Retinal pigment epithelial cell (primary cell): ENCODE data around the gene HTR1E.

Experiments used
- DNase-seq: peaks from one replicate; pipeline ENCODE4 v3.0.0-alpha.2; 2010; ENCODE audit warnings: low read depth
- H3K4me3 ChIP-seq: 2 replicates; pipeline ENCODE4 v1.5.1; 2011; ENCODE audit warnings: mild to moderate bottlenecking, low read length, control low read depth, moderate library complexity
- TF ChIP-seq, protein P1 (sequence below): conservative IDR thresholded peaks from 2 replicates; pipeline ENCODE4 v1.5.1; 2011; ENCODE audit warnings: low read depth, low read length, control low read depth, inconsistent platforms

HTR1E gene

DNA sequence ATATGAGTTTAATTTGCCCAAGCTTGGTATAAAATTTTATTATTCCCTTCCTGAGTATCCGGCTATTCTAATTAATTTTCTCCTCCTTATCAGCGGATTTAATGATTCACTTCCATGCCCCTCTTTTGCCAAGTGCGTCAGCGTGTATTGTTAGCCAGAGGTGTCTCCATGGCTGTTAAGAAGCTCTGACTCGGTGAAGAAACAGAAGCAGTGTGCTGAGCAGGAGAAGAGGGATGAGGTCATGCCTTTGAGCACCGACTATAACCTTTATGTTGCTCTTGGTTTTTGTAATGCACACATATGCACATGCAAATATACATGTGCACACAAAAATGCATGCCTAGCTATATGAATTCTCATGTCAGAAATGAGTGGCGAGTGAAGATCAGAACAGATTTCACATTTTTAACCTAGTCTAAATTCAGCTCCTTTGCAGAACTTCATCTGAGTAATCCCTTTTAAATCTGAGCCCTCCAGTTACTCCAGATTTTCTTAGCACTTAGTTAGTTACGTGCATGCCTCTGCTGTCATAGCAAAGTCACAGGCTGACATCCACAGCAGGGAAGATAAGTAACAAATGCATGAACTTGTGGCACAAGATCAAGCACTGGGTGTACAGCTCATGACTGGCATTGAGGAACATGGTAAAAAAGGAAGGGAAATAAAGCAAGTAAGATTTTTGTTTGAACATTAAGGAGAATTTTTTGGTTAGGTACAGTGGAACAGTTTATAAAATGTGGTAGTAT lies 24.3 kb downstream of the HTR1E start:
- TF ChIP-seq, protein P1, sequence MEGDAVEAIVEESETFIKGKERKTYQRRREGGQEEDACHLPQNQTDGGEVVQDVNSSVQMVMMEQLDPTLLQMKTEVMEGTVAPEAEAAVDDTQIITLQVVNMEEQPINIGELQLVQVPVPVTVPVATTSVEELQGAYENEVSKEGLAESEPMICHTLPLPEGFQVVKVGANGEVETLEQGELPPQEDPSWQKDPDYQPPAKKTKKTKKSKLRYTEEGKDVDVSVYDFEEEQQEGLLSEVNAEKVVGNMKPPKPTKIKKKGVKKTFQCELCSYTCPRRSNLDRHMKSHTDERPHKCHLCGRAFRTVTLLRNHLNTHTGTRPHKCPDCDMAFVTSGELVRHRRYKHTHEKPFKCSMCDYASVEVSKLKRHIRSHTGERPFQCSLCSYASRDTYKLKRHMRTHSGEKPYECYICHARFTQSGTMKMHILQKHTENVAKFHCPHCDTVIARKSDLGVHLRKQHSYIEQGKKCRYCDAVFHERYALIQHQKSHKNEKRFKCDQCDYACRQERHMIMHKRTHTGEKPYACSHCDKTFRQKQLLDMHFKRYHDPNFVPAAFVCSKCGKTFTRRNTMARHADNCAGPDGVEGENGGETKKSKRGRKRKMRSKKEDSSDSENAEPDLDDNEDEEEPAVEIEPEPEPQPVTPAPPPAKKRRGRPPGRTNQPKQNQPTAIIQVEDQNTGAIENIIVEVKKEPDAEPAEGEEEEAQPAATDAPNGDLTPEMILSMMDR = no peak
- no peak overlapping the region for H3K4me3 ChIP-seq
- DNase-seq = peak; percentile 78

DNA sequence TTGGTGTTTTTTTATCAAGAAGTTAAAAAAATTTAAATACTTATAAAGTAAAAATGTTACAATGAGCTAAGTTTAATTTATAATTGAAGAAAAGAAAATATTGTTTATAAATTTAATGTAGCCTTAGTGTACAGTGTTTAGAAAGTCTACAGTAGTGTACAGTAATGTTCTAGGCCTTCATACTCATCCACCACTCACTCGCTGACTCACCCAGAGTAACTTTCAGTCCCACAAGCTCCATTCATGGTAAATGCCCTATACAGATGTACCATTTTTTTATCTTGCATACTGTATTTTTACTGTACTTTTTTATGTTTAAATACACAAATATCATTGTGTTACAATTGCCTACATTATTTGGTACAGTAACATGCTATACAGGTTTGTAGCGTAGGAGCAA lies 26.0 kb downstream of the HTR1E start:
- H3K4me3 ChIP-seq = no peak overlapping the region
- no peak for DNase-seq
- TF ChIP-seq, protein P1 = no peak

DNA sequence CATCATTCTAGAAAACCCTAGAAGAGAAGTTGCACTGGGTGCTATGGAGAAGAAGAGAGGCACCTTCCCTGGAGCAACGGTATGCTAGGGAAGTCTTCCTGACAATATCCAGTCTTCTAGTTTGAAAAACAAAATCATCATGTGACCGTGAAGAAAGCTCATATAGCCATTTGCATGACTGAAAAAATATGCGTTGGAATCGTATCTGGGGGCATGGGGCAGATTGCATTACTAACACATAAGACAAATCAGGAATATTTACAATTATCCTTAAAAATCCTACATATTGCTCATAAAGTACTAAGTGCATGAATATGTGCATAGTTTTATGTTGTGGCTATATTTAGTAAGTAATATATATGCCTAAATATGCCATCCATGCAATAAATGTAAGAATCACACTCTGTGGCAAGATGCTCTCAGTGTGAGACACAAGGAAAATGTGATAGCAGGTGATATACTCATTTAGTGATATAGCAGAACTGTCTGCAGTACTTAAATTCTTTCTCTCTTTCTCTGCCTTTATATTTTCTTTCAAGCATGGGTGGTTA lies 26.8 kb downstream of the HTR1E start:
- no peak overlapping the region for H3K4me3 ChIP-seq
- TF ChIP-seq, protein P1 = no peak
- DNase-seq = no peak

DNA sequence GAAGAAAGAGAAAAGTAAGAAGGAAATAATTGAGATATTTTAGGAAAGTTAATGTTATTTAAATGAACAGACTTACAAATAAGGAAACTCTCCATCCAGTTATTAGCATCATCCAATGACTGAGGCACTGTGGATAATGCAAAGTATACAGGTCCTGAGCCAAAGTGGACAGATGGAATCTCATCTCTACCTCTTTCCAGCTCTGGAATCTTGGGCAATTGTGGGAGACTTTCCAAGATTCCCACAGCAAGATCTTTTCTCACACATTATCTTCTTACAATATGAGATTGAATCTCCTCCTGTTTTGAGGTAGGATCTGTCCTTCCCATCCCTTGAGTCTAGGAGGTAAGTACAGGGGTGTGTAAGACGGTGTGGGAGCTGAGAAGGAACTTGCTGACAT lies 28.9 kb downstream of the HTR1E start:
- TF ChIP-seq, protein P1 = no peak
- no peak for DNase-seq
- H3K4me3 ChIP-seq = no peak overlapping the region

DNA sequence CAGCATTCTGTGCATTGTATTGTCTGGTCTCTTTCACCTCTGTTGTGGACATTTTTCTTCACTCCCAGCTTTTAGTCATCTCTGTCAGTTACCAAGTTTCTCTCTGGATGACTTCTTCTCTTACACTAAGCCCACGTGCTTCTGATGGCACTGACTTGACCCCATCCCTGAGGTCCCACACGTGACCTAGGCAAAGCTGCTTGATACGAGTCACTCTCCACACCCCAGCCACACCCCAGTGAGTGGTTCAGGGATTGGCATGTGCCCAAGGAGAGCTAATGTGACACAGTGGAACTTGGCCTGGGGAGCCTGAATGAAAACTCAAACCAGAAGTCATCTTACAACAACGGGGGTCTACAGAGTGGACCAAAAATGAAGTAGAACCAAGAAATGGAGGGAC lies 32.2 kb downstream of the HTR1E start:
- no peak overlapping the region for H3K4me3 ChIP-seq
- peak; percentile 33 for DNase-seq
- TF ChIP-seq, protein P1 = no peak

DNA sequence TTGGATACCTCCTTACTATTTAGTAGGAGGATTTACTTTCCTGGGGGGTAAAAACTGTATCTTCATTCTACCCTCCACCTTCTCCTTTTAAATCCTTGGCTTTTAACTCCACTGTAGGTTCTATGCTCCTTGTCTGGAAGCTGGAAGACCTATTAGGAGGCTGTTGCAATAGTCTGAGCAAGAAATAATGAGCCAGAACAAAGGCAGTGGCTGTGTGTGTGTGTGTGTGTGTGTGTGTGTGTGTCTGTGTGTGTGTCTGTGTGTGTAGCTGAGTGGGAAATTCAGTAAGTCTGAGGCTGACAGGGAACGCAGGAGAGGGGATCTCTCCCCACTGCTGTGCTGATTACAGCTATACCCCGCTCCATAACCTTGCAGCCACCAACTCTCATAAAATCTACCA lies 35.8 kb downstream of the HTR1E start:
- H3K4me3 ChIP-seq = no peak overlapping the region
- no peak for DNase-seq
- TF ChIP-seq, protein P1 = no peak

DNA sequence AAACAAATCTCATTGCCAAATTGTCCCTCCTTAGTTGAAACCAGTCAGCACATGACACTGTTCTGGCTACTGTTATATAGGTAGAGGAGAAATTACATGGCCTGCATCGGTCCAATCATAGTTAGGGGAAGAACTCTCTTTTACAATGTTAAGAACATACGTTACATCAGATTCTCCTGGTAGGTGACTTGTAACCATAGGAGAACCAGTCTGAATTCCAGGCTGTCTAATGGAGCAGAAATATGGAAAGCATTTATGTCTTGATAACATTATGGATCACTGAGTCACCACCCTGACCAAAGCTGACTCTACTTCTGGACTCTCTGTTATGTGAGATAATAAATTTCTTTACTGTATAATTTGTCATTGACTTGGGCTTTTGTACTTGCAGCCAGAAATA lies 40.9 kb downstream of the HTR1E start:
- H3K4me3 ChIP-seq = no peak overlapping the region
- no peak for DNase-seq
- TF ChIP-seq, protein P1 = no peak
